ENCODE results near the gene PACRG. TPM values are rescaled to one million over a fixed set of nuclear protein-coding genes. Genes with fewer than 3 reads are reported as not detected.

The PACRG gene
- total RNA-seq, 1 donor from 2014 or later: 2.4 TPM

DNA sequence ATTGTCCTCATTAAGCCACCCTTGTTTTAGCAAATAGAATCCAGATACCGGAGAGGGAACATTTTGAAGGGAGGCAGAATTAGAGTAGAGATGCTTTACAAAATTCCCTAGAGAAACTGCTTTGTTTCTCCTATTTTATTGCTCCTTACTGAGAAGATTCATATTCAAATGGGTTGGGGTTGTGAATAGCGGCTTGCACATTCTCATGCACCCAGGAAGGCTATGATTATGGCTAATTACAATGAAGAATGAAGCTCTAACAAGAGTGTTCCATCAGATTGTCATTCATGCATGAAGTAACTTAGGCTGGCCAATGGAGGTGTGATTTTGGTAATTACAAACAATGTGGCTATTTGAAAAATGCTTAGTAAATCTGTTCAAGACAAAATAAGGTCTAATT is 129.6 kb downstream of the PACRG start:
- H3K27ac Mint-ChIP-seq: peak overlapping the region; percentile 96
- peak overlapping the region; percentile 55 for H3K4me3 Mint-ChIP-seq (ENCODE audit: low read depth)
- H3K4me1 Mint-ChIP-seq (ENCODE audit: low read depth): peaks cover 20% of the 10 kb centered on the region
- TF ChIP-seq, protein P1, sequence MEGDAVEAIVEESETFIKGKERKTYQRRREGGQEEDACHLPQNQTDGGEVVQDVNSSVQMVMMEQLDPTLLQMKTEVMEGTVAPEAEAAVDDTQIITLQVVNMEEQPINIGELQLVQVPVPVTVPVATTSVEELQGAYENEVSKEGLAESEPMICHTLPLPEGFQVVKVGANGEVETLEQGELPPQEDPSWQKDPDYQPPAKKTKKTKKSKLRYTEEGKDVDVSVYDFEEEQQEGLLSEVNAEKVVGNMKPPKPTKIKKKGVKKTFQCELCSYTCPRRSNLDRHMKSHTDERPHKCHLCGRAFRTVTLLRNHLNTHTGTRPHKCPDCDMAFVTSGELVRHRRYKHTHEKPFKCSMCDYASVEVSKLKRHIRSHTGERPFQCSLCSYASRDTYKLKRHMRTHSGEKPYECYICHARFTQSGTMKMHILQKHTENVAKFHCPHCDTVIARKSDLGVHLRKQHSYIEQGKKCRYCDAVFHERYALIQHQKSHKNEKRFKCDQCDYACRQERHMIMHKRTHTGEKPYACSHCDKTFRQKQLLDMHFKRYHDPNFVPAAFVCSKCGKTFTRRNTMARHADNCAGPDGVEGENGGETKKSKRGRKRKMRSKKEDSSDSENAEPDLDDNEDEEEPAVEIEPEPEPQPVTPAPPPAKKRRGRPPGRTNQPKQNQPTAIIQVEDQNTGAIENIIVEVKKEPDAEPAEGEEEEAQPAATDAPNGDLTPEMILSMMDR (IDR thresholded peaks at IDR 0.05; ENCODE audit: unreplicated experiment): no peak
- no peaks in the 10 kb centered on the region for H3K27me3 Mint-ChIP-seq
- DNase-seq (ENCODE audit: low spot score, unreplicated experiment): no peak
- H3K36me3 Mint-ChIP-seq (ENCODE audit: insufficient read depth): no peaks in the 10 kb centered on the region
- H3K9me3 Mint-ChIP-seq (ENCODE audit: low read depth): peaks cover 5% of the 10 kb centered on the region

DNA sequence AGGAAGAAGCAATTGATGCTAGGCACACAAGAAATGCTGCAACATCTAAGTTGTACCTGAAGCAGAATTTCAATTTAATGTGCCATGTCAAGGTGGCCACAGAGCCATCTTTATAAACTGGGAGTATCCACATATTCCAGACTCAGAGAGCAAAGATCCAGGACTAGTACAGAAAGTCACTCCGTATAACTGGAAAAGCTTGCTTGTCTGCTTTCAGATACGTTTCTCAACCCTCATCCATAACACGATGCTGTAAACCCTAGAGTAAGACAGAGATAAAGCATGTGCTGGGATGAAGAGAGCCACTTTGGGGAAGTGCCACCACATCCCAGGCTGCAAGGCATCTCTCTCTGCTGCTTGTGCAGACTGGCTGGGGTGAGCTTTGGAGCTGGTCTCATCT is 134.7 kb downstream of the PACRG start:
- no peaks in the 10 kb centered on the region for H3K4me1 Mint-ChIP-seq (ENCODE audit: low read depth)
- no peak for DNase-seq (ENCODE audit: low spot score, unreplicated experiment)
- no peaks in the 10 kb centered on the region for H3K36me3 Mint-ChIP-seq (ENCODE audit: insufficient read depth)
- TF ChIP-seq, protein P1 (IDR thresholded peaks at IDR 0.05; ENCODE audit: unreplicated experiment): no peak
- no peaks in the 10 kb centered on the region for H3K27me3 Mint-ChIP-seq
- H3K27ac Mint-ChIP-seq: no peak overlapping the region
- H3K4me3 Mint-ChIP-seq (ENCODE audit: low read depth): no peak overlapping the region
- peaks cover 5% of the 10 kb centered on the region for H3K9me3 Mint-ChIP-seq (ENCODE audit: low read depth)

DNA sequence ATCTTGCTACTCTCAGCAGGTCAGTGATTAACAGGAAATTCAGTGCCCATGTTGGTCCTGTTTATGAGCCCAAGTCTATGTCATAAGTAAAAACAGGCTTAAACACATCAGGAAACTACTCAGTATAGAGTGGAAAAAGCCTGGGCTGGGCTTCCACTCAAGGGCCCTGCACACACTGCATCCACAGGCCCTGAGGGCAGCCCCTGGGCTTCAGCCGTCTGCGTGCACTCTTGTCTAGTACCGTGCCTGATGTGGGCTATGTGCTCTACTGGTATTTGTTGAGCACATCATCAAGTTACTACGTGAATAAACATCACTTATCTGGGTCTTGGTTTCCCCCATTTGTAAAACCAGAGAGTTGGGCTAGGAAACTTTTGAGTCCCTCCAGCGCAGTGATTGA is 135.2 kb downstream of the PACRG start:
- no peak for DNase-seq (ENCODE audit: low spot score, unreplicated experiment)
- H3K27me3 Mint-ChIP-seq: no peaks in the 10 kb centered on the region
- H3K27ac Mint-ChIP-seq: no peak overlapping the region
- H3K9me3 Mint-ChIP-seq (ENCODE audit: low read depth): peaks cover 4% of the 10 kb centered on the region
- H3K4me3 Mint-ChIP-seq (ENCODE audit: low read depth): no peak overlapping the region
- TF ChIP-seq, protein P1 (IDR thresholded peaks at IDR 0.05; ENCODE audit: unreplicated experiment): no peak
- H3K36me3 Mint-ChIP-seq (ENCODE audit: insufficient read depth): no peaks in the 10 kb centered on the region
- no peaks in the 10 kb centered on the region for H3K4me1 Mint-ChIP-seq (ENCODE audit: low read depth)

DNA sequence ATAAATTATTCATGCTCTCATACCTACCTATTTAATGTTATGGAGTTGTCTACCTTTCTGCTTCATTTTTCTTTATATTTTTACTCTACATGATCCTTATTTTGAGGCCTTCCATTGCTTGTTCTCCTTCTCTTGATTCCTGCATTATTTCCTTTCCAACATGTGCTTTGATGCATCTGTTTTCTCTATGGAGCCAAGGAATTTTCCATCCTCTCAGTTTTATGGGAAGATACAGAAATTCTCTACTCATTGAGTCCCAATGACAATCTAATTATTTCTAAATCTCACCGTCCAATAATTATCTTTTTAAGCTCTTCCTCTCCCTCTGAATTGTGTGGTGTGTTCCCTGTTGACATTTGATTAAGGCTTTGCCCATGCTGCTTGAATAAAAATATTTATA is 136.0 kb downstream of the PACRG start:
- H3K9me3 Mint-ChIP-seq (ENCODE audit: low read depth): no peaks in the 10 kb centered on the region
- no peaks in the 10 kb centered on the region for H3K4me1 Mint-ChIP-seq (ENCODE audit: low read depth)
- TF ChIP-seq, protein P1 (IDR thresholded peaks at IDR 0.05; ENCODE audit: unreplicated experiment): no peak
- no peak overlapping the region for H3K27ac Mint-ChIP-seq
- no peak for DNase-seq (ENCODE audit: low spot score, unreplicated experiment)
- no peak overlapping the region for H3K4me3 Mint-ChIP-seq (ENCODE audit: low read depth)
- H3K36me3 Mint-ChIP-seq (ENCODE audit: insufficient read depth): no peaks in the 10 kb centered on the region
- no peaks in the 10 kb centered on the region for H3K27me3 Mint-ChIP-seq

DNA sequence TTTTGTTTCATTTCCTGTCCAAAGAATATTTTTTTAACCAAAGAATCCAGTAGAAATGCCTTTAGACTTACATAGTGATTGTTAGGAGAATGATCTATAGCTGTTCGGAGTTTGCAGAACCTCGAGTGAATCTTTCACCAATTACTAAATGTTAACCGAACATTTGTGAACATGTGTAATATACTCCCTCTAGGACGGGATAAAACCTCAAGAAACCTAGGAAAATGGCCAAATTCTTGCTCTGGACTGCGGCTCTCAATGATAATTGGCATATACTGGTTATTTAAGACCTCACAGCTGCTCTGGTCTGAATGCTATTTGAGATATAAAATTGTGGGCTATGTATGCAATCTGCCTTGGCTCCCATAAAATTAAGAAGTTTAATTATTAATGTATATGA is 137.1 kb downstream of the PACRG start:
- no peaks in the 10 kb centered on the region for H3K27me3 Mint-ChIP-seq
- H3K4me3 Mint-ChIP-seq (ENCODE audit: low read depth): no peak overlapping the region
- H3K27ac Mint-ChIP-seq: no peak overlapping the region
- no peak for DNase-seq (ENCODE audit: low spot score, unreplicated experiment)
- no peaks in the 10 kb centered on the region for H3K36me3 Mint-ChIP-seq (ENCODE audit: insufficient read depth)
- H3K4me1 Mint-ChIP-seq (ENCODE audit: low read depth): peaks cover 2% of the 10 kb centered on the region
- no peaks in the 10 kb centered on the region for H3K9me3 Mint-ChIP-seq (ENCODE audit: low read depth)
- TF ChIP-seq, protein P1 (IDR thresholded peaks at IDR 0.05; ENCODE audit: unreplicated experiment): no peak

Data from progenitor cell of endocrine pancreas (in vitro differentiated cells).